HG03045 (cell line): ENCODE data around the gene IFITM10.

Experiments used
- ATAC-seq: cut with Tn5 transposase; IDR thresholded peaks from one replicate; pipeline ENCODE4 v1.9.1; 2021; ENCODE audit warnings: mild to moderate bottlenecking, moderate library complexity; ENCODE audit not compliant: unreplicated experiment

IFITM10 gene

DNA sequence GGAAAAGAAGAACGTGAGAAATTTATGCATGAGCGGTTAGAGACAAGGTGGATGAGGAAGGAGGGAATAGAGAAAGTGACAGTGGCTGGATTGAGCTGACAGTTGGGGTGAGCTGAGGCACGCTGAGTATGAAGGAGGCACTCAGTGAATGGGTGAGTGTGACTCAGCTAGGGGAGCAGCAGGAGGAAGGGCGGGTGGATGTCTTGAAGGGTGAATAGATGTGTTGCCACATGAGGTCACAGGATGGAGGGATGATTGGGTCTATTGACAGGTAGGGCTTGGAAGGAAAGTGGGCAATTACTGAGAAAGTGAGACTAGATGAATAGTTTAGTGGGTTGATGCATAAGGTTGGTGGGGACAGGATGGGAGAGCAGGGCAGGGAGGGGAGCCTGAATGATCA is 8.0 kb downstream of the IFITM10 start:
- ATAC-seq: no peak

- ATAC-seq: no peak
Measured at GRCh38 chr11:1741741-1742140, 8.7 kb downstream of the IFITM10 start.

GRCh38 chr11:1740786-1741530 is 9.4 kb downstream of the IFITM10 start:
- ATAC-seq: no peak

DNA sequence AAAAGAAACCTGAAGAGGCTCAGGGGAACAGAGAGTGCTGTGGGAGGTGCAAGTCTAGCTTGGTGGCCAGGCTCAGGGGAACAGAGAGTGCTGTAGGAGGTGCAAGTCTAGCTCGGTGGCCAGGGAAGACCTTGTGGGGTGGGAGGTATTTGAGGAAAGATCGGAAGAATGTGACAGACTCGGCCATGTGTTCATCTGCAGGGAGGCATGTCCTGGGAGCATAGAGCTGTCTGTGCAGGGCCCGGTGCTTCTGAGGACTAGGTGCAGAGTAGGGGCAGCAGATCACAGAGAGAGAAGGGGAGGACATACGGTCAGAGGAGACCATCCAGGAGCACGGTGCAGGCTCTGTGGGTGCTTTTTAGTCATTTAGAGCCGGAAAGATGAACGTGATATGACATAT is 10.8 kb downstream of the IFITM10 start:
- ATAC-seq: no peak

DNA sequence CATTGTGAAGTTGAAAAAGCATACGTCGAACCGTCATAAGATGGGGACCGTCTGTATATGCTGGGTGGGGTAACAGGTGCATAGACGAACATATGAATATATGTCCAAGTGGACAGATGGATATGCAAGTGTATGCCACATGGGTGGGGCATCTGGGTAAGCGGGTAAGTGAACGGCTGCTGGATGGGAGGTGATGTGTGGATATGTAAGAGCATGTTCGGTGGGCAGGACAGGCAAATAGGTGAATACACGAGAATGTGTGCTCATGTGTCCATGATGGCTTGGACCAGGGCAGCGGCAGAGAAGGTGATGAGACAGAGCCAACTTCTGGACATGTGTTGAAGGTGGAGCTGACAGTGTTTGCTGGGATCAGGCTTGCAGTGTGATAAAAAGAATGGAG is 12.0 kb downstream of the IFITM10 start:
- no peak for ATAC-seq

GRCh38 chr11:1737080-1737757 is 13.2 kb downstream of the IFITM10 start:
- ATAC-seq: no peak

DNA sequence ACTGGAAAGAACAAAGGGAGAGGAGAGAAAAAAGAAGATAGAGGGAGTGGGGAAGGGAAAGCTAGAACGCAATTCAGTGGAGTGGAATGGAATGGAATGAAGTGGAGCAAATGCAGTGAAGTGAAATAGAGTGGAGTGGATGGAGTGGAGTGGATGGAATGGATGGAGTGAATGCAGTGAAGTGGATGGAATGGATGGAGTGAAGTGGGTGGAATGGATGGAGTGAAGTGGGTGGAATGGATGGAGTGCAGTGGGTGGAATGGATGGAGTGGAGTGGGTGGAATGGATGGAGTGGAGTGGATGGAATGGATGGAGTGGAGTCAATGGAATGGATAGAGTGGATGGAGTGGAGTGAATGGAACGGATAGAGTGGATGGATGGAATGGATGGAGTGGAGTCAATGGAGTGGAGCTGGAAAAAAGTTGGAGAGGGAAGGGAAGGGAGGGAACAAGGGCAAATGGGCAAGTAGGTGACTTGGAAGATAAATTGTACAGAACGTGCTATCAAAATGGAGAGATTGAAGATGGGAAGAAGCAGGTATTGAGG is 13.9 kb downstream of the IFITM10 start:
- no peak for ATAC-seq

DNA sequence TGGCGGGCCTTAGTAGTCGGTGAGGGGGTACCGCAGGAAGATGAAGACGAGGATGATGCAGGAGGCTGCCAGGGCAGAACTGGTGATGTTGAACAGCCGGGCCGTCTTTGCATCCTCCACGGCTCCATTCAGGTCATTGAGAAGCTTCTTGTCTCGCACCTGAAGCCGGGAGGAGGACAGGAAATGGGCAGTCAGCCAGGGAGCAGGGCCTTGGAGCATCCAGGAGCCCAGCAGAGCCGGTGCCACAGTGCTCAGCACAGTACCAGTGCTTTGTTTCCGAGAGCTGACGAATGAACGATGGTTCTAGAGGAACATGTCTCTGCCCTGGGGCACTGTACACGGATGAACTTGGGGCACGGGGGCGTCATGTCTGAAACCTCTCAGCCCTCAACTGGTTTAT is 15.1 kb downstream of the IFITM10 start:
- no peak for ATAC-seq

- ATAC-seq: no peak
Measured at GRCh38 chr11:1734641-1735081, 15.7 kb downstream of the IFITM10 start.

DNA sequence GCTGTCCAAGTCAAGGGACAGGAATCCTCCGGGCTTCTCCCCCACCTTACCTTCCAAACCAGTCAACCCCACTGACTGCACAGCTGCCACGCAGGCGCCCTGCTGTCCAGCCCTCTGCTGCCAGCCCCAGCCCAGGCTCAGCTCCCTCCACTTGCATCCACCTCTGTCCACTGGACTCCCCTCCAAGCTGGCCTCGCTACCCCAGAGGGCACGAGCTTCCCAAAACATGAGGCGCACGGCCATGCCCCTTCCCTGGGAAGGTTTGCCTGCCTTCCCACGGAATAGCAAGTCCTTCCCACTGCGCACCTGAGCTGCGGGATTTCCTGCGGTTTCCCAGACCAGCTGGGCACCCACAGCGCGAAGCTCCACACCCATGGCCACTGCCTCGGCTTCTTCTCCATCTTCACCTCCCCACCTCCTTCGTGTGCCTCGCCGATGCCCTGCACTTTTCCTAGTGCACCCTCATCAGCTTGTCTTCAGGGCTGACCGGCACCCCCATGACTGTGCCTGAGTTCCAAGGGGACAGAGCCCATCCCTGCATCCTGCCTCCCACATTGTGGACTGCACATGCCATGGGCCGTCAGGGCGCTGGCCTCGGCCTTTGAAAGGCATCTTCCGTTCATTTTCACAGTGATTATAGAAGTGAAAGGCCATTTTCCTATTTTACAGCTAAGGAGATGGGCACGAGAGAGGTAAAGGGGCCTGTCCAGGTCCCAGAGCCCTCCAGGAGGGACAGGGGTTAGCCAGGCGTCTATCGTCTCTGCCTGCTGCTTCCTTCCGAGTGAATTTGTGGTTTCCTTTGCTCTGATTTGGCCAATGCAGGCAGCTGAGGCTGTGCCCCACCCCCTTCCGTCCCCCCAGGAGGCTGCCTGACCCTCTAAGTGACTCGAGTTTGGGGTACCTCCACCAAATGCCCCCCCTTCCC is 16.4 kb downstream of the IFITM10 start:
- ATAC-seq: no peak

- ATAC-seq: no peak
Measured at GRCh38 chr11:1733009-1733715, 17.2 kb downstream of the IFITM10 start.

DNA sequence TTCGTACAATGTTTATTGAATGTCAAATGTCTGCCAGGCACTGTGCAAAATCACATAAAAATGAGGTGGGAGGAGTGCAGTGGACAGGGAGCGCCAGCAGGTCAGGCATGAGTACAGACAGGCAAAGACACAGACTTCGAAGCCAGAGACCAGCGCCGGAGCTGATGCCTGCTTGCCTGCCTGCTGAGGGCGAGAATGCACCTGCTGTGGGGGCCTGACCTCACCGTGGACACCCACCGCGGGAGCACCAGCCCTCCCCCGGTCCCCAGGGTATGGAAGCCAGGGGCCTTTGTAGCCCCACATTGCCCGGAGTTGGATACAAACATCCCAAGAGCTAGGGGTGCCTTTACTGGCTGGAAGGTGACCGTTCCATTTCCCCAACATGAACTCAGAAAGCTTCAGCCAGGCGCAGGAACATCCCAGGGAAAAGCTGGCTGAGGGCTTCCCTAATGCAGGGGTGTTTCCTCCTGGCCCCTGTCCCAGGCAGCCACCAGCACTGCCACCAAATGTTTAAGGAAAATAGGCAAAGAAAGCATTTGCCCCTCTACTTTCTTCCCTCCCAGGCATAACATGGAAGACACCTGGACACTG is 17.9 kb downstream of the IFITM10 start:
- no peak for ATAC-seq

DNA sequence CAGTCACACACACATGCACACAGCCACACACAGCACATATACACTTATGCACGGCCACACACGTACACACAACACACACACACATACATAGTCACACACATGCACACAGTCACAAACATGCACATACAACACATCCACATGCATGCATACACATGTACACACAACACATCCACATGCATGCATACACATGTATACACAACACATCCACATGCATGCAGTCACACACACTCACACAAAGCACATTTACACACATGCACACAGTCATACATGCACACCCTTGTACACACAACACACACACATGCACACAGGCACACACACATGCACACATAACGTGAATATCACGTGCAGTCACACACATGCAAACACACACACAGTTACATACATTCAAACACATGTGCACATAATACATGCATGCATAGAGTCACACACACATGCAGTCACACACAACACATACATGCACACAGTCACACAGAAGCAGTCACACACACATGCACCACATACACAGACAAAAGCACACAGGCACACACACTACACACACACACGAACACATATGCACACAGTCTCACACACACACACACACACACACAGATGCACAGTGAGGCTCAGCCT is 18.8 kb downstream of the IFITM10 start:
- ATAC-seq: no peak

DNA sequence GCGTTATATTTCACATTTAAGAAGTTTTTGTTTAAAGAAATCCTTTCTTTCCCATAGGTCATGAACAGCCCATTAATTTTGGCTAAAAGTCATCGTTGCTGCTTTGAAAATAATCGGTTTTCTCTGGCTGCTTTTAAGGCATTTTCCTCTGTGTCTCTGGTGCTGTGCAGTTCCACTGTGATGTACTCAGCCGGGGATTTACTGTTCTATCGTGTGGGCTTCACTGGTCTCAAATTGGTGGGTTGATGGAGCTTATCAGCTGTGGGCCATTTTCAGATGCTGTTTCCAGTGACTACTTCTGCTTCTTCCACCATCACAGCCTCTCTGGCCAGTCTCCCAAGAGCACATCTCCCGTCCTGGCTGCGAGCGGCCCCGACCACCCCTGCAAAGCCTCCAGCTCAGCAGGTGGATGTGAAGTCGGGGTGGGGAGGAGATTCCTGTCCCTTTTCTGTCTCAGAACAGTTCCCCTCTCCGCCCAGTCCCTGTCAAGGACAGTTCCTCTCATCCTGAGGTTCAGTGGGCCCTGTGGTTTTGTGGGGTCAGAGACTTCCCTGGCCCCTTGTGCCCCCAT is 20.3 kb downstream of the IFITM10 start:
- no peak for ATAC-seq

DNA sequence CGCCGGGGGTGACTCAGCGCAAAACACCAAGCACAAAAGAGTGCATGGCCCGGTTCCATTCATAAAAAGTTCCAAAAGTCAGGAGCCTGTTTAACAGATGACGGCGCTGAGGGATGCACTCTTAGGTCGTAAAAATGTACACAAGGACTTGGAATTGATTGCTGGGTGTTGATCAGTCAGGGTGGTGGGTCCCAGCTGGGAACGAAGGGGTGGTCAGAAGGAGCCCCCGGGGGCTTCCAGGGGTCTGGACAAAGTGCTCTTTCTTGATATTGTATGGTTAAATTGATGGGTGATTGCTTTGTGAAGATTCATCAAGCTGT is 20.7 kb downstream of the IFITM10 start:
- no peak for ATAC-seq

GRCh38 chr11:1728931-1729691 is 21.3 kb downstream of the IFITM10 start:
- ATAC-seq: no peak

- no peak for ATAC-seq
Measured at GRCh38 chr11:1728301-1728700, 22.1 kb downstream of the IFITM10 start.

GRCh38 chr11:1727861-1728260 is 22.5 kb downstream of the IFITM10 start:
- ATAC-seq: no peak
